H1 (cell line): ENCODE data around the gene CHD9. TPM values are rescaled to one million over a fixed set of nuclear protein-coding genes. Genes with fewer than 3 reads are reported as not detected.

ENCODE experiments used
- CTCF ChIA-PET: fragments of 300-600 bp; sonication (Branson Sonifier 250); formaldehyde crosslinking; loops from one replicate; lab custom pipeline; 2021; ENCODE audit not compliant: partially characterized antibody; lab: Charles Lee
- POLR2A ChIA-PET: fragments of 300-600 bp; sonication (Branson Sonifier 250); formaldehyde crosslinking; loops from one replicate; lab custom pipeline; 2021; ENCODE audit warnings: inconsistent platforms; ENCODE audit not compliant: partially characterized antibody; lab: Charles Lee
- DNase-seq, 2 experiments: peaks; one replicate each; pipeline versions ENCODE4 v3.0.0 to v3.0.0-alpha.2; 2010 to 2022; ENCODE audit warnings: low spot score in 2 of 2, low read depth in 1 of 2, mixed read lengths in 1 of 2
- FAIRE-seq: peaks from 2 replicates; lab custom pipeline; 2011; peaks lifted over from hg19 to GRCh38; lab: Jason Lieb, UNC
- H2AFZ ChIP-seq: 2 replicates; pipeline ENCODE4 v1.8.1; 2012; ENCODE audit warnings: low read length, inconsistent platforms
- H2AK5ac ChIP-seq: 2 replicates; pipeline ENCODE4 v1.6.1; 2013; ENCODE audit warnings: low read depth, low read length
- H2BK120ac ChIP-seq: replicated peaks from 2 replicates; pipeline ENCODE3; 2013; ENCODE audit warnings: low read depth, low read length, inconsistent platforms
- H2BK12ac ChIP-seq: 2 replicates; pipeline ENCODE4 v1.6.1; 2013; ENCODE audit warnings: low read depth, low read length
- H2BK15ac ChIP-seq: 2 replicates; pipeline ENCODE4 v1.6.1; 2013; ENCODE audit warnings: low read length
- H2BK20ac ChIP-seq: 2 replicates; pipeline ENCODE4 v1.6.1; 2013; ENCODE audit warnings: low read length
- H2BK5ac ChIP-seq: 2 replicates; pipeline ENCODE4 v1.6.1; 2013; ENCODE audit warnings: low read depth, low read length
- H3K14ac ChIP-seq: 2 replicates; pipeline ENCODE4 v1.6.1; 2013; ENCODE audit warnings: inconsistent platforms; ENCODE audit not compliant: insufficient read length
- H3K18ac ChIP-seq: 2 replicates; pipeline ENCODE4 v1.6.1; 2013; ENCODE audit warnings: low read length; ENCODE audit errors: extremely low read depth
- H3K23ac ChIP-seq: 2 replicates; pipeline ENCODE4 v1.6.1; 2013; ENCODE audit warnings: inconsistent platforms; ENCODE audit not compliant: insufficient read length
- H3K23me2 ChIP-seq: 2 replicates; pipeline ENCODE4 v1.6.1; 2013; ENCODE audit warnings: low read depth, low read length
- H3K27ac ChIP-seq: 2 replicates; pipeline ENCODE4 v1.6.1; 2011; ENCODE audit warnings: low read depth, low read length, inconsistent platforms
- H3K27me3 ChIP-seq, 4 experiments: replicated peaks in 1 of 4; 1 replicate in 1 of 4; 2 replicates in 3 of 4; pipeline versions ENCODE4 v1.6.1 to v1.8.1; 2011 to 2013; ENCODE audit warnings: low read length in 3 of 4, mild to moderate bottlenecking in 3 of 4, inconsistent platforms in 2 of 4, mixed read lengths in 2 of 4, moderate library complexity in 1 of 4; ENCODE audit not compliant: control insufficient read depth in 3 of 4, insufficient read depth in 3 of 4; ENCODE audit errors: extremely low read depth in 1 of 4
- H3K36me3 ChIP-seq, 4 experiments: 2 replicates each; pipeline versions ENCODE4 v1.6.1 to v1.8.1; 2011 to 2013; ENCODE audit warnings: mild to moderate bottlenecking in 4 of 4, low read length in 3 of 4, moderate library complexity in 2 of 4, control low read depth in 1 of 4, inconsistent platforms in 1 of 4; ENCODE audit not compliant: insufficient read depth in 4 of 4, control insufficient read depth in 2 of 4
- H3K4ac ChIP-seq: replicated peaks from 2 replicates; pipeline ENCODE3; 2013; ENCODE audit warnings: low read length, low read depth, mixed read lengths, inconsistent platforms; ENCODE audit not compliant: insufficient read length
- H3K4me1 ChIP-seq, 4 experiments: replicated peaks in 1 of 4; 1 replicate in 1 of 4; 2 replicates in 3 of 4; pipeline versions ENCODE4 v1.6.1 to v1.8.1; 2011 to 2013; ENCODE audit warnings: low read length in 3 of 4, inconsistent platforms in 2 of 4, mixed read lengths in 1 of 4; ENCODE audit not compliant: insufficient read depth in 4 of 4, control insufficient read depth in 3 of 4
- H3K4me2 ChIP-seq, 2 experiments: 2 replicates each; pipeline versions ENCODE4 v1.6.1 to v1.8.1; 2011 to 2013; ENCODE audit warnings: low read depth in 2 of 2, low read length in 2 of 2, control low read depth in 1 of 2, inconsistent platforms in 1 of 2, mild to moderate bottlenecking in 1 of 2; ENCODE audit not compliant: insufficient read depth in 1 of 2
- H3K4me3 ChIP-seq, 4 experiments: fragments of 200-600, 300-600 bp in 1 of 4; sonication (generic), shearing (Covaris generic), sonication (Bioruptor Twin) in 1 of 4; 2 replicates each; pipeline versions ENCODE4 v1.5.1 to v1.8.1; 2011 to 2016; ENCODE audit warnings: low read length in 4 of 4, low read depth in 3 of 4, control low read depth in 2 of 4, inconsistent platforms in 2 of 4, mild to moderate bottlenecking in 2 of 4, mixed read lengths in 1 of 4, moderate library complexity in 1 of 4; ENCODE audit not compliant: insufficient read depth in 2 of 4; ENCODE audit errors: extremely low read depth in 1 of 4
- H3K56ac ChIP-seq: replicated peaks from 2 replicates; pipeline ENCODE3; 2013; ENCODE audit warnings: low read depth, mild to moderate bottlenecking, mixed read lengths, low read length, inconsistent platforms; ENCODE audit not compliant: insufficient read length
- H3K79me1 ChIP-seq: 2 replicates; pipeline ENCODE4 v1.6.1; 2013; ENCODE audit warnings: low read depth, low read length, control low read depth
- H3K79me2 ChIP-seq, 2 experiments: 2 replicates each; pipeline versions ENCODE4 v1.6.1 to v1.8.1; 2012 to 2013; ENCODE audit warnings: low read length in 2 of 2, mild to moderate bottlenecking in 2 of 2, inconsistent platforms in 1 of 2; ENCODE audit not compliant: insufficient read depth in 2 of 2, control insufficient read depth in 1 of 2
- H3K9ac ChIP-seq, 4 experiments: replicated peaks in 1 of 4; 1 replicate in 1 of 4; 2 replicates in 3 of 4; pipeline versions ENCODE4 v1.6.1 to v1.8.1; 2011 to 2013; ENCODE audit warnings: low read depth in 3 of 4, low read length in 3 of 4, control low read depth in 2 of 4, mild to moderate bottlenecking in 2 of 4, moderate library complexity in 2 of 4, inconsistent platforms in 1 of 4; ENCODE audit errors: extremely low read depth in 1 of 4
- H3K9me3 ChIP-seq, 2 experiments: 2 replicates each; pipeline versions ENCODE4 v1.6.1 to v1.8.1; 2012 to 2013; ENCODE audit warnings: mild to moderate bottlenecking in 2 of 2, moderate library complexity in 2 of 2, control low read depth in 1 of 2, inconsistent platforms in 1 of 2, low read depth in 1 of 2, low read length in 1 of 2, mixed read lengths in 1 of 2; ENCODE audit not compliant: insufficient read depth in 2 of 2
- H4K20me1 ChIP-seq, 2 experiments: replicated peaks in 1 of 2; 2 replicates each; pipeline versions ENCODE3 to v1.8.1; 2011 to 2013; ENCODE audit warnings: inconsistent platforms in 2 of 2, low read length in 2 of 2, mild to moderate bottlenecking in 1 of 2; ENCODE audit not compliant: insufficient read depth in 2 of 2, control insufficient read depth in 1 of 2
- H4K5ac ChIP-seq: 2 replicates; pipeline ENCODE4 v1.6.1; 2013; ENCODE audit warnings: low read length, low read depth, mixed read lengths, inconsistent platforms; ENCODE audit not compliant: insufficient read length
- H4K8ac ChIP-seq: 2 replicates; pipeline ENCODE4 v1.8.0; 2013; ENCODE audit warnings: mild to moderate bottlenecking, moderate library complexity, low read length, inconsistent platforms; ENCODE audit not compliant: insufficient read depth; ENCODE audit errors: extremely low read depth
- H4K91ac ChIP-seq: replicated peaks from 2 replicates; pipeline ENCODE3; 2013; ENCODE audit warnings: low read length, mixed read lengths, inconsistent platforms; ENCODE audit not compliant: insufficient read length
- CBX8 ChIP-seq: fragments of 300-800, 300-1000 bp; sonication (generic); IDR thresholded peaks from 2 replicates; pipeline ENCODE4 v1.7.1; 2016; ENCODE audit warnings: low read depth, low read length, borderline replicate concordance
- CREB1 ChIP-seq: IDR thresholded peaks from 2 replicates; pipeline ENCODE4 v1.6.1; 2012; ENCODE audit warnings: inconsistent platforms
- CTBP2 ChIP-seq: IDR thresholded peaks from 2 replicates; pipeline ENCODE4 v1.7.0; 2011; ENCODE audit warnings: borderline replicate concordance, mild to moderate bottlenecking, moderate library complexity, mixed read lengths, low read length; ENCODE audit not compliant: insufficient read depth, insufficient read length
- FOSL1 ChIP-seq: IDR thresholded peaks from 2 replicates; pipeline ENCODE4 v1.6.1; 2011; ENCODE audit warnings: mild to moderate bottlenecking, low read depth, low read length, moderate library complexity; ENCODE audit not compliant: insufficient read depth
- NRF1 ChIP-seq: IDR thresholded peaks from 2 replicates; pipeline ENCODE4 v1.6.1; 2011; ENCODE audit warnings: mild to moderate bottlenecking, low read depth, low read length, improper control_type of control experiment
- RBBP5 ChIP-seq: IDR thresholded peaks from 2 replicates; pipeline ENCODE4 v1.7.1; 2012; ENCODE audit warnings: low read depth, mild to moderate bottlenecking, inconsistent platforms, low read length, moderate library complexity, borderline replicate concordance
- SAP30 ChIP-seq: fragments of 300-600 bp; sonication (generic); IDR thresholded peaks from 2 replicates; pipeline ENCODE4 v1.7.1; 2012; ENCODE audit warnings: low read length, moderate library complexity, mild to moderate bottlenecking, inconsistent platforms; ENCODE audit not compliant: insufficient read depth, insufficient replicate concordance
- SIX5 ChIP-seq: IDR thresholded peaks from 2 replicates; pipeline ENCODE4 v1.6.1; 2011; ENCODE audit warnings: mild to moderate bottlenecking, low read depth, low read length
- TAF1 ChIP-seq: IDR thresholded peaks from 2 replicates; pipeline ENCODE4 v1.6.1; 2011; ENCODE audit warnings: mild to moderate bottlenecking, low read depth, low read length
- WGBS, 2 experiments: shearing (Covaris generic) in 1 of 2; methylation state at CpG; one replicate each; pipeline versions ENCODE4 v1.1.6 to v1.1.7; 2013 to 2015; ENCODE audit warnings: low lambda C conversion rate in 2 of 2, mixed read lengths in 2 of 2, inconsistent platforms in 1 of 2, low coverage in 1 of 2, missing lambda C conversion rate in 1 of 2; ENCODE audit not compliant: insufficient replicate concordance in 2 of 2, insufficient coverage in 1 of 2, insufficient read length in 1 of 2; ENCODE audit errors: extremely low coverage in 1 of 2, missing lambda C conversion rate in 1 of 2; 5-methylcytosine and 5-hydroxymethylcytosine counted together
- polyA plus RNA-seq, 7 experiments: library from polyadenylated mRNA; depleted of rRNA in 3 of 7; stranded (reverse) in 5 of 7; unstranded in 2 of 7; fragments of >200 nt in 5 of 7; fragments of 200-250 nt in 2 of 7; gene quantifications; 1 replicate in 5 of 7; 2 replicates in 1 of 7; 4 replicates in 1 of 7; pipeline versions ENCODE4 v1.2.1 to v1.2.3, GENCODE V29; 2011 to 2013; ENCODE audit warnings: missing spikeins in 2 of 7, mixed read lengths in 2 of 7
- total RNA-seq: library from RNA; stranded (reverse); fragmentation: NEBNext Ultra II Directional; extraction: Animal tissue kit (Norgen Biotek cat#: 25700); gene quantifications from 2 replicates; pipeline ENCODE4 v1.2.1, GENCODE V29; 2021
- TF ChIP-seq, protein P1 (sequence below): IDR thresholded peaks from 2 replicates; pipeline ENCODE4 v1.6.1; 2011; ENCODE audit warnings: low read length, improper control_type of control experiment

CHD9 gene
- total and polyA plus RNA-seq, 2 of the 8 experiments (the other 6 are each of a cell fraction or from before 2014, with no cell fraction given), result 9.9 to 32.4 TPM

DNA sequence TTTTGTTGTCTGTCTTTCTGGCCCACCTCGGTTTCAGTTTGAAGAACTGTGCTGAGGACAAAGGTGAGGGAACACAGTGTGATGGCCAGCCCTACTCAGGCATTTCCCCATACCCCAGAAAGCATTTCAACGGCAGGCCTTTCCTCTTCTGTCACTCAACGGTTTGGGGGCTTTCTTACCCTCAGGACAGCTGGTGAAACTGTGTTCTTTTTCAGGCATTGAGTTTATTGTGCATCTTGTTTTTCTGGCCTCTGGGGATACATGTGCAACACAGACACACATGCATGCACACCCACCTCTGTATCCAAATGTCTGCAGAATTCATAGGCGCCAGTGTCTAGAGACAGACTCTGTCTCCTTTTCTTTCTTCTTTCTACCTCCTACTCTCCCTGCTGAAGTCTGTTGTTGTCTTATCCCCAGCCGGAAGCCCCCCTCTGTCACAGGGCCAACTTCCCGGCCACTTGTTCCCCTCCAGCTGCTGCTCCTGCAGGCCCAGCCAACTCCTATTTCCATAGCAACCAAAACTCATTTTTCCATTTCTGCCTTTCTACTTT is 17.0 kb downstream of the CHD9 start:
- no peak overlapping the region for H2BK20ac ChIP-seq
- H4K8ac ChIP-seq, result no peak overlapping the region; the same call in 1 of the 2 replicates
- peaks cover 3% of the 10 kb centered on the region; the same call in 1 of the 2 replicates for H3K79me1 ChIP-seq
- H3K9me3 ChIP-seq, result peaks cover 13 to 21% of the 10 kb centered on the region in 2 experiments
- ChIA-PET POLR2A (interaction anchor here (1.7 kb wide), 1 partner anchor 16 kb away, joined by 5 read pairs; the partner anchor contains the start of gene CHD9), CTCF (interaction anchor here (0.6 to 1.1 kb wide), 2 partner anchors 128 to 341 kb away, joined by 3 to 5 read pairs; no protein-coding TSS in a partner anchor)
- H3K27me3 ChIP-seq, result no peaks in the 10 kb centered on the region
- no peak overlapping the region for H2BK12ac ChIP-seq
- H3K4me3 ChIP-seq, result no peak overlapping the region
- H3K4ac ChIP-seq, result no peak overlapping the region
- no peak overlapping the region; a peak in 1 of 4 replicates for H3K4me2 ChIP-seq
- no peak overlapping the region for H2AFZ ChIP-seq
- H4K20me1 ChIP-seq, result no peaks in the 10 kb centered on the region
- FAIRE-seq (no peak), DNase-seq (no peak)
- no peak overlapping the region for H3K9ac ChIP-seq
- H4K91ac ChIP-seq, result no peak overlapping the region
- peaks cover 0 to 8% (median 3%) of the 10 kb centered on the region in 4 experiments; a peak in 3 of 7 replicates for H3K4me1 ChIP-seq
- no peak overlapping the region for H2BK120ac ChIP-seq
- no peak overlapping the region for H4K5ac ChIP-seq
- no peaks in the 10 kb centered on the region for H3K23me2 ChIP-seq
- no peak overlapping the region for H2BK5ac ChIP-seq
- no peak overlapping the region for H2BK15ac ChIP-seq
- WGBS, 2 experiments, result 82% methylated on average over 6 of the region's 6 CpGs; no CpG with 5 or more reads in 1 of the 2 experiments
- no peak overlapping the region for H3K23ac ChIP-seq
- H3K79me2 ChIP-seq, result peaks cover 0 to 19% of the 10 kb centered on the region in 2 experiments; a peak in 2 of 4 replicates
- H2AK5ac ChIP-seq, result no peak overlapping the region
- H3K36me3 ChIP-seq, result peaks cover 0 to 5% (median 1%) of the 10 kb centered on the region in 4 experiments; a peak in 3 of 8 replicates
- H3K27ac ChIP-seq, result peak overlapping the region; percentile 61; the same call in 1 of the 2 replicates
- H3K18ac ChIP-seq, result no peak overlapping the region
- H3K14ac ChIP-seq, result no peak overlapping the region
- H3K56ac ChIP-seq, result no peak overlapping the region
- TF ChIP-seq, protein P1, sequence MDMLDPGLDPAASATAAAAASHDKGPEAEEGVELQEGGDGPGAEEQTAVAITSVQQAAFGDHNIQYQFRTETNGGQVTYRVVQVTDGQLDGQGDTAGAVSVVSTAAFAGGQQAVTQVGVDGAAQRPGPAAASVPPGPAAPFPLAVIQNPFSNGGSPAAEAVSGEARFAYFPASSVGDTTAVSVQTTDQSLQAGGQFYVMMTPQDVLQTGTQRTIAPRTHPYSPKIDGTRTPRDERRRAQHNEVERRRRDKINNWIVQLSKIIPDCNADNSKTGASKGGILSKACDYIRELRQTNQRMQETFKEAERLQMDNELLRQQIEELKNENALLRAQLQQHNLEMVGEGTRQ, result no peak
- TF ChIP-seq TAF1, result no peak
- TF ChIP-seq CBX8, result no peak
- TF ChIP-seq SAP30, result no peak
- no peak for TF ChIP-seq CREB1
- no peak for TF ChIP-seq SIX5
- TF ChIP-seq FOSL1, result no peak
- TF ChIP-seq NRF1, result no peak
- TF ChIP-seq CTBP2, result no peak
- TF ChIP-seq RBBP5, result no peak
